ENCODE data around the gene CXXC5.
"Not testable (repeated sequence)": the region's sequence is repeated elsewhere in the genome, so short reads cannot be mapped to it uniquely, and the experiment has no call there.

CXXC5 gene

GRCh38 chr5:139711067-139711905, 63.1 kb downstream of the CXXC5 start:
- DNase-seq (ENCODE audit: low read depth), result peak; percentile 44

DNA sequence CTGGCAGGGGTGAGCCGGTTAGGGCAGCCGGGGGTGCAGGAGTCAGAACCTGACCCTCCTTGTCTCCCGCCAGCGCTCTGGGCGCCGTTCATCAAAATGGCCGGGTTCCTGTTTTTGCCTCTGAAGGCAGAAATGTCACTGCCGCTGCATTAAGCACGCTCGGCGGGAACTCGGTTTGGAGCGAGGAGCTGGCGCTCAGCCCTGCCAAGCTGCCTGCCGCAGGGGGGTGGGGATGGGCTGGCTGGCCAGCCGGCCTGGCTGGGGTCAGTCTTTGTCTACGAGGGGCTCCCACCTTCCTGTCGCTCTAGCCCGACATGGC, 63.7 kb downstream of the CXXC5 start:
- DNase-seq (ENCODE audit: low read depth), result no peak

DNA sequence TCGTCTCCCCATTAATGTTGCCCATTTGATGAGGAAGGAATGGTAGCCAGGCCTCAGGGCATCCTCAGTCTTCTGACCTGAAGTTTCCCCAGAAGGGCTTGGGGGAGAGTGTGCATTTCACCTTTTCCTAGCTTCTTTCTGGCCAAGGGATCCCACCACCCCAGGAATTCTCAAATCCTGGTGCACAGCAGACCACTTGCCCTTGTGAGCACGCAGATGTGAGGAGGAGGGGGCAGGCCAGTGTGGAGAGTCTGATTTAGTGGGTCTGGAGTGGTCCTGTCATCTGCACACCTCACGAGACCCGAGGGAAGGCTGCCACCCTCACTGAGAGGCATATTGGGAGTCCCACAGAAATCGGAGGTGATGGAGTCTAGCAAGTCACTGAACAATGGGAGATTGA, 64.3 kb downstream of the CXXC5 start:
- DNase-seq (ENCODE audit: low read depth), result no peak

DNA sequence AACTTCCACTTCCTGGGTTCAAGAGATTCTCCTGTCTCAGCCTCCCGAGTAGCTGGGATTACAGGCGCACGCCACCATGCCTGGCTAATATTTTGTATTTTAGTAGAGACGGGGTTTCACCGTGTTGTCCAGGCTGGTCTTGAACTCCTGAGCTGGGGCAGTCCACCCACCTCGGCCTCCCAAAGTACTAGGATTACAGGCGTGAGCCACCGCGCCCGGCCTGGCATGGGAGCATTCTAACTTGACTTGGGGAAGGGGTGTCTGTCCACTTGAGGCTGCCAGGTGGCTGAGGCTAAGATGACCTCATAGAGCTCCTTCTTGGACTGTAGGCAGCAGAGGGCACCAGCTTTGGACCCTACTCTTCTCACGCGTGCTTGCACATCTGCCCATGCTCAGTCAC, 65.7 kb downstream of the CXXC5 start:
- not testable (repeated sequence) for DNase-seq (ENCODE audit: low read depth)

DNA sequence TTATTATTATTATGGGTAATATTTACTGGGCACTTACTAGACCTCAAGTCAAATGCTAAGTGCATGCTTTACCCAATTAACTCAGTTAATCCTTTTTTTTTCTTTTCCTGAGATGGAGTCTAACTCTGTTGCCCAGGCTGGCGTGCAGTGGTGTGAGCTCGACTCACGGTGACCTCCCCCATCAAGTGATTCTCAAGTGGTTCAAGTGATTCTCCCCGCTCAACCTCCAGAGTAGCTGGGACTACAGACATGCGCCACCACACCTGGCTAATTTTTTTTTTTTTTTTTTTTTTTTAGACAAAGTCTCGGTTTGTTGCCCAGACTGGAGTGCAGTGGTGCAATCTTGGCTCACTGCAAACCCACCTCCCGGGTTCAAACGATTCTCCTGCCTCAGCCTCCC, 69.1 kb downstream of the CXXC5 start:
- no peak for DNase-seq (ENCODE audit: low read depth)

GRCh38 chr5:139718403-139718802, 70.3 kb downstream of the CXXC5 start:
- not testable (repeated sequence) for DNase-seq (ENCODE audit: low read depth)

GRCh38 chr5:139719970-139720369, 71.8 kb downstream of the CXXC5 start:
- DNase-seq (ENCODE audit: low read depth), result not testable (repeated sequence)

- no peak for DNase-seq (ENCODE audit: low read depth)
Measured at GRCh38 chr5:139723986-139724587, 75.9 kb downstream of the CXXC5 start.

DNA sequence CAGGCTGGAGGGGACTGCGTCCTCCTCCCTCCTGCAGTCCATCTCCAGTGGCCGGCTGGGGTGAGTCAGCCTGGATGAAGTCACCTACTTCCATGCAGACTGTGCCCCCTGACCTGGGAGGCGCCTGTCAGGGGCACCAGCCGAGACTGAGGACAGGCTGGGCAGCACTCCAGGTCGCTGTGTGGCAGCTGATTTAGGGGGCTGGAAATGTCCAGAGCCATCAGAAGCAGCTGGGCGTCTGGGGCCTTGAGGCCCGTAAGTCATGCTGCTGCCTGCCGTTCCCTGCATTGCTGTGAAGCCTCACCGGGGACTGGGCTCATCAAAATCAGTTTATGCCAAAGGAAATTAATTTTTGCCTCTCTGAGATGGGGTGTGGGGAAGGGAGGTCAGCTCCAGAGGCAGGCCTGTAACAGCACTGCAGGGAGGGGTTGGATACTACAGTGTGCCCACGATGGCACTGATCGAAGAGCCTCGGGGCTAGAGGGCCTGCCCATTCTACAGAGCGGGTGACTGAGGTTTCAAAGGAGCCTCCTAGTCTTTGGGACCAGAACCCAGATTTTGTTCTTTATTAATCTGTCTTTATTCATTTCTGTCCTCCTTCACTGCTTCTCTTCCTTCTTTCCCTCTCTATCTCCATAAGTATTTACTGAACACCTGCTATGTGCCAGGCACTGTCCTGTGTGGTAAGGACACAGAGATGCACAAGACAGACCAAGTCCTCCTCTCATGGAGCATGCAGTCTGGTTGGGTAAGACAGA, 77.1 kb downstream of the CXXC5 start:
- no peak for DNase-seq (ENCODE audit: low read depth)

- DNase-seq (ENCODE audit: low read depth), result no peak
Measured at GRCh38 chr5:139726248-139726647, 78.1 kb downstream of the CXXC5 start.

- not testable (repeated sequence) for DNase-seq (ENCODE audit: low read depth)
Measured at GRCh38 chr5:139727615-139728014, 79.5 kb downstream of the CXXC5 start.

- no peak for DNase-seq (ENCODE audit: low read depth)
Measured at GRCh38 chr5:139731281-139731680, 83.1 kb downstream of the CXXC5 start.

DNA sequence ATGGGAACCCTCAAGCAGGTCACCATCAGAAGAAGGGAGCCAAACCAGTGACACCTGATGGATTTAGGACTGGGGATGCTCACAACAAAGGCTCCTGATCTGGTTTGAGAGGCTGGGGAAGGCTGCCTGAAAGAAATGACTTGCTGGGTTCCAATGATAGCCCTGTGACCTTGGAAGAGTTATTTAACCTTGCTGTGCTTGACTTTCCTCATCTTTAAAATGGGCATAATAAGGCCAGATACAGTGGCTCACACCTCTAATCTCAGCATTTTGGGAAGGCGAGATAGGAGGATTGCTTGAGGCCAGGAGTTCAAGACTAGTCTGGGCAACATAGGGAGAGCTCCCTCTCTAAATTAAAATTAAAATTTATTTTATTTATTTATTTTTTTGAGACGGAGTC, 83.9 kb downstream of the CXXC5 start:
- DNase-seq (ENCODE audit: low read depth), result no peak

DNA sequence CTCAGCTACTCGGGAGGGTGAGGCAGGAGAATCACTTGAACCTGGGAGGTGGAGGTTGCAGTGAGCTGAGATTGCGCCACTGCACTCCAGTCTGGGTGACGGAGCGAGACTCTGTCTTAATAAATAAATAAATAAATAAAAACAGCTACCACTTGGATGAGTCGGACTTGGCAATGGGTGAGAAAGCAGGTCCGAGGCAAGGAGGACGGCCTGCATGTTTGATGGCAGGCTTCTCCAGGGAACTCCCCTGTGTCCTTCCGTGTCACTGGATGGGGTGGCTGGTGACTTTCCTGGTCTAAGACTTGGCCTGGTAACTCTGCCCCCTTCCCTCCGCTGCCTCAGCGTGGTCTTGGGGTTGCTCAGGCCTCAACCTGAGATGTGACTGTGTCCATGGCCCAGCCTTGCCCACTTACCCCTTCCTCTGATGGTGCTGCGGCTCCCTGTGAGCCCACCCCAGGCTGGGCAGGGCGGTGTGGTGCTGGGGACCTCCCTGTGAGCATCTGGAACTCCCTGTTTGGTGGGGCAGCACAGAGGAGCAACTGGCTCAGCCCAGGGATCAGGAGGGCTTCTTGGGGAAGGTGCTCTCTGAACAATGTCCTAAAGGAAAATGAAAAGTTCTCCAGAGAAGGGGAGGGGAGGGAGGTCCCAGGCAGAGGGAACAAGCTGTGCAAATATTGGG, 85.0 kb downstream of the CXXC5 start:
- DNase-seq (ENCODE audit: low read depth), result no peak

Measured in stimulated activated CD8-positive, alpha-beta memory T cell treated with anti-CD3 and anti-CD28 coated beads, Interleukin-12 subunit alpha, Interleukin-12 subunit beta, amount 100 ng/mL, for 1 hour (primary cell).